NCI-H146 treated with DMSO at 0.1 percent for 48 hours (cell line): ENCODE measurements around the gene SLC8A3.

ENCODE experiments used
- DNase-seq: peaks from one replicate; lab custom pipeline; 2025; ENCODE audit not compliant: unreplicated experiment; lab: John Stamatoyannopoulos, UW

The SLC8A3 gene

DNA sequence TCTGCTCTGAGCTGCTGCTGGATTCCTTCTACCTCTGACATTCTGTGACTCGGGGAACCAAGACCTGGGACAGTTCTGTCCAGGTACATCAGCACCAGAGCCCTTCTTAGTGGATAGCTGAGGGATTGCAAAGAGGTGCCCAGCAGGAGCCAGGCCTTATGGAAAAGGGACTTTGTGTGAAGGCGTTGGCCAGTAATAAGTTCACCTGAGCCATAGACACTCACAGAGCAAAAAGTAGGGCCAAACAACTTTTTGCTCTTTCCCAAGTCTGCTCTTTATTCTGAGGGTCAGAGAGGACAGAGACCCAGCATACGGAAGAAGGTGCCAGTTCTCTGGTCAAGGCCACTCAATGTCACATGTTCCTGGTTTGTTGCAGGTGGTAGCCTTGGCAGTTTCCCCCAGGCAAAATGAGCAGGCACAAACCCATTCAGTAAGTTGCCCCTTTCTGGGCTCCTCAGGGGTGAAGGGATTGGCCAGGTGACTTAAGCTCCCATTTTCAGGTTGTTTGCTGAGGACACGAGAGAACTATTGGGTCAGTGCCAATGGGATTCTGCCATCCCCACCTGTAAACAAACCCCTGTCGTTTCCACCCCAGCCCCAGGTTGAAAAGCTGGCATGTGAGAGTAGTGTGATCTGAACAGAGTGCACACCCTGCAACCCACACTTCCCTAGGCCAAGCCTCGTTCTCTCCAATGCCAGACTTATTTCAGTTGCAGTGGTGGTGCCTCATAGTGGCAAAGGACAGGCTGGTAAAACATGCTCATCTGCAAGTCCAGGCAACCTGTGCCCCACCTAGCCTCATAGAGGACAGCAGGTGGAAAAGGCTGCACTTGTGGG is 159.2 kb downstream of the SLC8A3 start:
- no peak for DNase-seq

DNA sequence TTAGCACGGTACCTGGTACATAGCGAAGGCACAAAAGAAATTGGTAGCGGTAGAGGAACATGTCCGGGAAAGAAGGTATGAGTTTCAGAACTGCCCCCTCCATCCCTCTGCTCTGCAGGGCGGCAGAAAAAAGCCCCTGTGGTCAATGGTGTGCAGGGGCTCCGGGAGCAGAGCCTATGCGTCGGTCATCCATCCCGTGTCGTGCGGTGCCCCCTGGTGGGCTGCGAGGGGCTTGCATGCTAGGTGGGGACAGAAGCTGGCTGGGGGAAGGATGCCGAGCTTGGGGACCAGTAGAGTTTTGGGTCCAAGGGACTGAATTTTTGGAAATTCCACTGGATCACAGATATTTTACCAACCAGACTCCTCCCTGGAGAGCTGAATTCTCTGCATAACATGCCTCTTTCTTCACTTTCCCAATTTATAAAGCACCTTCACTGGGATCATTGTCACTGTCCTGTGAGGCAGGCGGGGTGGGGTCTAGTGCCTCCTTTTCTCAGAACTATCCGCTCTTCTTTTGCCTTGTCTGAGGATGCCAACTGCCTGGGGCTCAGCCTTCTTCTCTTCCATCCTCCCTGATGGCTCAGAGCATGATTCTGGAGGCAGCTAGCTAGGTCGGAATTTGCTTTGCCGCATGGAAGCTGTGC is 160.8 kb downstream of the SLC8A3 start:
- DNase-seq = no peak

DNA sequence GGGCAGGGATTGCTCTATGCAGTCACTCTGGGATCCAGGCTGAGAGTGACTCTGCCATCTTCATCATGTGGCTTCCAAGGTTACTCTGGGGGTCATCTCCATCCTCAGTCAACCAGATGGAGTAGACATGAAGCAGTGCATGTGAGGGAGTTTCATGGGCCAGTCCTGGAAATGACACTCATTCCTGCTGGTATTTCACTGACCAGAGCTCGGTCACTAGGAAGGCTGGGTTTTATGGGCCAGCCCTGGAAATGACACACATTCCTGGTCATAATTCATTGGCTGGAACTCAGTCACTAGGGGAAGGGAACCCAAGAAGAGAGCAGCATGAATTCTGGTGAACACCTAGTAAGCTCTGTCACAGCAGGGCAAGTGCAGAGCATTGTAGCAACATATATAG is 164.9 kb downstream of the SLC8A3 start:
- DNase-seq = no peak

DNA sequence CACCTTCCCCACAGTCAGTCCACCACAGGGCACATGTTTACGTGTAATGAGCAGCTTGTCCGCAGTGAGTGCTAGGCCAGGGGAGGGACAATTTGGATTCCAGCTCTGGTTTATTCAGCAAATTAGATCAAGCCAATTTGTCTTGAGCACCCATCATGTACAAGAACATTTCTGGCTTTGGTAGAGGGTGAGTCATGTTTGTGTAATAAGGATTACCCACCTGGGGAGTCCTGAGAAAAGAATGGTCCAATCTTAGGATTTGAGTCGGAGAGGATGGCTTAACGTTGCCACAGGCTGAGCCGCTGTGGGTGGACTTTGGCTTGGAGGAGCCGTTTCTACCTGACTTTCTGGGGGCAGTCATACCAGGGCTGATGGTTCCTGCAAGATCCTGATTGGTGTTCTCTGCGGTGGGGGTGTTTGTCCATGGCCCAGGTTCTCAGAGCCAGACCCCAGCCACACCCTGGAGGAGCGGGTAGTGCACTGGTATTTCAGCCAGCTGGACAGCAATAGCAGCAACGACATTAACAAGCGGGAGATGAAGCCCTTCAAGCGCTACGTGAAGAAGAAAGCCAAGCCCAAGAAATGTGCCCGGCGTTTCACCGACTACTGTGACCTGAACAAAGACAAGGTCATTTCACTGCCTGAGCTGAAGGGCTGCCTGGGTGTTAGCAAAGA is 165.8 kb downstream of the SLC8A3 start:
- DNase-seq = no peak

DNA sequence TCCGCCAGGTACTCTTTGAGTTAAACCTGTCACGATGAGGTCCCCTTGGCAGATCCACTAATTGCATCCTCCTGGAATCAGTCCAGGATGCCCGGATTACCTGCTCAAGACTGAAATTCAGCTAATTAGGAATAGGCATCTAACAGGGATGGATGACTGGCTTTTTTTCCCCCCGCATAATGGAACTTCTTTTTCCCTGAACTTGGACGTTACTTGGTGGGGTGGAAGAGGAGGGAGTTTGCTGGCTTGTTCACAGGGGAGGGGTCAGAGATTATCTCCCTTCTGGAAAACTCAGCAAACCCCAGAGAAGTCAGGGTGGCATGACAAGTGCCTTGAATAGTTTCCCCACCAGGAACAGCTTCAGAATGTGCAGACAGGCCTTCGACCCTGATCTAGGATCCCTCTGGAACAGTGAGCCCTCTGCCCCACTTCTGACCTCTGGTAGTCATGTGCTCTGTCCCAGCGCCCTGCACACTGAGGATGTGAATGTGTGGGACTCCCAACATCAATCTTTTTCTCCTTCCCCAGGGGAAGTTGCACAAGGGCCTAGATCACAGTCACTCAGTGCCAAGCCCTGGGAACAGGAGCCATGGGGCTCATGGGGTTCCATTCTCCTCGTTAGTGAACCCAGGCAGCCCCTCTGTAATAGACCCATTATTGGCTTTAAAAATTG is 167.1 kb downstream of the SLC8A3 start:
- no peak for DNase-seq

DNA sequence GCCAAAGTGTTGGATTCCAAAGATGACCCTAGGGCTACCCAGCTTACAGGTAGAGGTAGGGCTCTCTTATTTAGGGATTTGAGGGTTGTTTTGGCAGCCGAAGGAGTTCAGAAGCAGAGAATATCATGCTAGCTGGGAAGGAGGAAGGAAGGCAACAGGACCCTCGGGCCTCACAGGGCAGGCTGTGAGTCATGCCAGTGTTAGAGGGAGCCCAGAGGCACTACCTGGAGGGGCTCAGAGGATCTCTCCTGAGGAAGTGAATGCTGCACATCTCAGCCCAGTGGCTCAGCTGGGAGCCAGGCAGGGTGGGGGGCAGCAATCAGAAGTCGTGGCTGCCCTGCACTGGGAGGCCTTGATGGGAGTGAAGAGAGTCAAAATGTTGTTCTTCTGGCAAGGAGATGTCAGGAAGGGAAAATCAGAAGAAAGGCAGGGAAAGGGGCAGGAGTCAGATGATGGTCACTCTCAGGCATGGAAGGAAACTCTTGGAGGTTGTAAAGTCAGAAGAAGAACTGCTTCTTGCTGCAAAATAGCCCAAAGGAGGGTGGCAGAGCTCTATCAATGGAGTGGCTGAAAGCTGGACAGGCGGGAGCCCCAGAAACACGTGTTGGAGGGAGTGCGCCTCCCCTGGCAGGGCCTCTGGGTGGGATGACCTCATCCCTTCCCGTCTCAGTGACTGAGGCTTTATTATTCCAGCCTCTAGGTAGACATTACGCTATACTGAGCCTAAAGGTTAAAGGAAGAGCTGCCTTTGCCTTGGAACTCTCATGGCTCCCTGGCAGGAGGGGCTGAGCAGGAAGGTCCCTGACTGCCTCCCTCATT is 168.2 kb downstream of the SLC8A3 start:
- DNase-seq = no peak

DNA sequence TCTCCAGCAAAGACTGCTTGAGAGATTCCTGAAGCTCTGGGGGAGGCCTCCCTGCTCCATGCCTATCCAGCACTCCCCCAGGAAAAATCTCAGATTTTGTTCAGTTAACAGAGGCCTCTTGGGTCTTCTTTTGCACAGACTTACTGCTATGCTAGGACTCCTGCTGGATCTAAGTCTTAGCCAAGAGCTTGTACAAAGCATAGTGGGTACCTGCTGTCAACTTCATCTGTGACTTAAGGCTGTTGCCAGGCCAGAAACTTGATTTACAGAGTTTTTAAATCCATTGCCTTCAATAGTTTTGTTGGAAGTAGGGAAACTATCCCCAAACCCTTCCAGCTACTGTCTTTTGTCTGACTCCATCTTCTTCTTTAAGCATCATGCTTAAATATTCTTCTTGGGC is 169.1 kb downstream of the SLC8A3 start:
- DNase-seq = no peak

DNA sequence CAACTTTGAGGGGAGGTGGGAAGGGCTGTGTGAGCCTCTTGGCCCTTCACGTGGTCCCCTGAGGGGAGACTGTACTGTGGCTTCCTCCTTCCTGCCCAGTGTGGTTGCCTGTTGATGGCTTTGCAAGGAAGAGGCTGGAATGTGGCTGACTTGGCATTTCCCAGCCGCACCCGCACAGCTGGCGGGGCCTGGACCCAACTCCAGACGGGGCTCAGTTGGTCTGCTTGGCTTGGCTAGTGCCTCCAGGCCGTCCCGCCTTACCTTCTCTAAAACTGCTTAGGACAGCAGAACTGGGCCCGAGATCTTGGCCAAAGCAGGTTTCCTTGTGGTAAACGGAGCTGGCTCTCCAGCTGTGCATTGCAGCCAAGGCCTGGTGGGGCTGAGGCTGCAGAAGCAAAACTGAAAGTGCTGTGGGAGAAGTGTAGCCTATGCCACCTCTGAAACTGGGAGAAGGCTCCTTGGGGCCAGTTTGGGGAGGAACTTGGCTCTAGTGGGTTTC is 170.0 kb downstream of the SLC8A3 start:
- no peak for DNase-seq

DNA sequence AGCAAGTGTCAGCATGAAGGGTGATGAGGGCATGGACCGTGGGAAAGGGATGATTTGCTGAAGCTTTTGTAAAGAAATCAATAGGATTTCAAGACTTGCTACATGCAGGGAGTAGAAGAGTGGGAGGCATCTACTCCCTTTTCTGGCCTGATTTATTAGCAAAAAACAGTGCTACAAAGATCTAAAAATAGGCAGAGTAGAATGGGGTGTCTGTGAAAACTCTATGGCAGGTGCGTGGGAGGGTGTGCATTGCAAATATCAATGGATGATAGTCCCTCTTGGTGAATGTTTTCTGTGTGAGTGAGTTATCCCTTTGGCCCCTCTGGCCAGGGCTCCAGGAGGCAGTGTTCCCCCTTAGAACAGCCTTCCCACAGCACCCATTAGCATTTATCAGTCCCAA is 170.5 kb downstream of the SLC8A3 start:
- DNase-seq = no peak

DNA sequence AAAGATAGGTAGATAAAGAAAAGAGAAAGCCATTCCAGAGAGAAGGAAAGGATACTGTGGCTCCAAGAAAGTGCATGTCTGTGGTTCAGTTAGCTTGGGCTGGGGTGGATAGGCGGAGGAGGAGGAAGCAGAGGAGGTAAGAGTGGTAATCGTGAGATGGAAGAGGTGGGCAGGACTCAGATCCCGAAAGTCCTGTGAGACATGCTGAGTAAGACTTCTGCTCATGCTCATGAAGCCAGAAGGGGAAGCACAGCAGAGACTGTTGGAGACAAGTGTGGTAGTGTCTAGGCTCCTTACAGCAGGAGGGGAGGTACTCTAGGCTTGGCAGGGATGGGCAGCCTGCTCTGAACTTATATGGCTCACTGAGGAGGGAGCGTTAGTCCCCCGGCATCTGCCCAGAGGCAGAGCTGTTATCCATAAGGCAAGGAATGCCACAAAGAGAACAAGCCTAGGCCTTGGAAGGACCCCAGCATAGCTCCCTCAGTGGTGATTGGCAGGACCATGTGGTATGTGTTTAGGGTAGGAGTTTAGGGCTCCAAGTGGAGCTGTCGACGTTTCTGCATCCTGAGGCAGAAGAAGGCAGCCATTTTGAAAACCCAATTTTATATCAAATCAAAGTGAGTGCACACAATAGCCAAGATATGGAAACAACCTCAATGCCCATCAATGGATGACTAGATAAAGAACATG is 174.2 kb downstream of the SLC8A3 start:
- no peak for DNase-seq

DNA sequence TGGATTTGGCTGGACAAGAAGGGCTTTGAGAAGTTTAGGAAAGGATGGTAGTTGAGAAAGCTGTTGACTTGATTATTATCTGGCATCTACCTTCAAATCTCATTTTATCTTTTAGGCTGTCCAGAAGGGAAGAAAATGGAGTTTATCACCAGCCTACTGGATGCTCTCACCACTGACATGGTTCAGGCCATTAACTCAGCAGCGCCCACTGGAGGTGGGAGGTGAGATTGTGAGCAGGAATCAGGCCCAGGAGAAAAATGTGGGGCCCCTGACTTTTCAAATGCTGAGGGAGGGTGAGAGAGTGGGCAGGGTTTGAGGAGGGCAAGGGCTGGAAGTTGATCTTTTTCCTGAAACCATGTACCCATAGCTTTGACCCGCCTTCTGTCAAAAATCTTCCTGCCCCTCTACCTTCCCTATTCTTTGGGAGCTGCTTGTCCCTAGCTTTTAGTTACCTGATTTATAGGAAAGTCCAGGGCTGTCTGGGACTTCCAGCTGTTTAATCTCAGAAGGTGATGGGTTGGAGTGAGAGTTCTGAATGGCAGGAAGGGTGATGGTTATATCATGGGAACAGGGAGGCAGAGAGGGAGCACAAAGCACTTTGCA is 175.4 kb downstream of the SLC8A3 start:
- DNase-seq = no peak

DNA sequence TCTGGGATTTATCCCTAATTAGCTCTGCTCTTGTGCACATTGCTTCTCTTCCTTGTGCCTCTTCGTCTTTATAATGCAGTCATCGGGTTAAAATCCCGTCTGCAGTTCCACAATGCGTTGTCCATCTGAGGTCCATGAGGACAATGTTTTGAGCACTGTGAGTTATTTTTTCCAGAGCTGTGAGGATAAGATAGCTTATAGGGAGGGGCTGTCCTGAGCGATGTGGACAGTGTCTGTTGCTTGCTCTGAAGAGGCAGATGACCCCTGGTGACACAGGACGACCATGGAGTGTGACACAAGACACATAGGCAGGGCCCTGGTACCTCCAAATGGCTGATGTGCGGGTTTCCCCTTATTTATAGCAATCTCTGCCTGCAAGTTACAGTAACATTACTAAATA is 177.0 kb downstream of the SLC8A3 start:
- no peak for DNase-seq

DNA sequence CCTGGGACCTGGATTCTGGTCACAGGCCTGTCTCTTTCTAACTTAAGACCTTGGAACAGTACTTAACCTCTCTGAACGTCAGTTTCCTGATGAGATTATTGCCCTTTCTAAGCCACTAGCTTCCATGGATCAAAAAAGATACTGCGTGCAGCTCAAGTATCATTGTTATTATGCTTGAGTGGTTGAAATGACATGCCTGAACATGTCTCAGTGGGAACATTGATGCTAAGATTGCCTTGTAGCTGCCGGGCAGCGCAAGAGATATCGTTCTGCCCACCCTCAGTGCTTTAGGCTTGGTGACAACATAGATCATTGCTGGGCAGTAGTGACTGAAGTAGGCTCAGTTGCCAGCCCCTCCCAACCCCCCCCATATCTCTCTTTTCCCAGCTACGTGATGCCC is 177.7 kb downstream of the SLC8A3 start:
- DNase-seq = no peak

DNA sequence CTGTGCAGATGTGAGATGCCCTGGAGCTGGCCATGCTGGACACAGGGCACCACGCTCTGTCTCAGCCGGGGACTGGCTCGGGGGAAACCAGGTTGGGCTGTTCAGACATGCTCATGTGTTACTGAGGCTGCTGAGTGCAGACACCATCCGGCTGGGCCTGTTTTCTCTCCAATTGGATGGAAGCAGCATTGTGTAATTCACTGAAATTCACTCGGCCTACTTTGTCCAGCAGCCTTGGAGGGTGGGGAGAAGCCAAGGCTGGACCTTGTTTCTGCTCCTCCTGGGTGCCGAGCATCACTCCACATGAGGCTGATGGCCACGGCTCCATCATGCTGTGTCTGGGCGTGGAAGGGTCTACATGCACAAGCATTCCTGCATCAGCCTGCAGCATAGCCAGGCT is 178.8 kb downstream of the SLC8A3 start:
- no peak for DNase-seq

DNA sequence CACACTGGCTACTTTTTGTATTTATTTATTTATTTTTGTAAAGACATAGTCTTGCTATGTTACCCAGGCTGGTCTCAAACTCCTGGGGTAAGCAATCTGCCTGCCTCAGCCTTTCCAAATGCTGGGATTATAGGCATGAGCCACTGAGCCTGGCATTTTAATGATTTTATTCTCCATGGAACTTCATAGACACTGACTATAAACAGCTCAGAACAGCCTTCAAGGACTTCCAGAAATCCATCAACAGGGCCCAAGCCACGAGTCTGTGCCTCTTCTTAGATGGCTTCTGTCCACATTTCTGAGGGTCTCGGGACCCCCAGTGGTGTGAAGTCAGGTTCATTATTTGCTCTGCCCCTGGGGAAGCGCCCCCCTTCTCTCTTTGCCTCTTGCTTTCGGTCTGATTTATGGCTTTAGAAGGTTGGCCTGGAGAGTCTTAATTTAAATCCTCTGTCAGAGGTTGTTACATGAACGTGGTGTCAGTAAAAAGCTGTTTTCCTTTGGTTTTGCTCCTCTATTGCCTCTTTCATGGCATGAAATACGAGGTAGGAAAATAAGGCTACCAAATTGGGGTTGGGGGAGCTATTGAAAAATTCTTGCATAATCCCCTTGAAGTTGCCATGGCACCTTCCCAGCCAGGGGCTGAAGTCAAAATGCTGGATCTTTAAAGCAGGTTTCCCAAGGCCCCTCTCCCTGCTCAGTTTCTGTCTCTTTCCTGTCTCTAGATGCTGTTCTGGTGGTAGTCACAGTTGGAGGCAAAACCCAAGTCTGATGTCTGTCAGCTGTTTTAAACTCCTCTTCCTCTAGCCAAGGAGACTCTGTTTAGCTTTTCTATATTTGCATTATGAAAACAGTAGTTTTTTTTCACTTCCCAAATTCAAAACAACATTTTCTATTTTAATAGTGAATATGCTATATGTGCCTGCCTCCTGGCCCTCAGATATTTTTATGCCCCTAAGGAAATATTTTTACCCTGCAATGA is 180.2 kb downstream of the SLC8A3 start:
- DNase-seq = no peak

DNA sequence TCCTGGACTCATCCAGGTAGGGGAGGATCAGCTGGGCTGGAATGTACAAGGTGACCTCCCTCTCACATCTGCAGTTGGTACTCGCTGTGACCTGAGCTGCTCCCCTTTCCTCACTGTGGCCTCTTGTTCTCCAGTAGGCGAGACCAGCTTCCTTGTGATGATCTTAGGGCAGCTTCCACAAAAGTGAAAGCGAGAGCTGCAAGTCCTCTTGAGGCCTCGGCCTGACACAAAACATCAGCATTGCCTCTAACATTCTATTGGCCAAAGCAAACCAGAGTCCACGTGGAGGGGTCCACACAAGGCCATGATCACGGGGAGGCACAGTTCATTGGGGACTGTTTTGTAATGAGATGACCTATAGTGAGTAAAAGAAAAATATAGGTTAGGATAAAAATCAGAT is 182.1 kb downstream of the SLC8A3 start:
- DNase-seq = no peak

DNA sequence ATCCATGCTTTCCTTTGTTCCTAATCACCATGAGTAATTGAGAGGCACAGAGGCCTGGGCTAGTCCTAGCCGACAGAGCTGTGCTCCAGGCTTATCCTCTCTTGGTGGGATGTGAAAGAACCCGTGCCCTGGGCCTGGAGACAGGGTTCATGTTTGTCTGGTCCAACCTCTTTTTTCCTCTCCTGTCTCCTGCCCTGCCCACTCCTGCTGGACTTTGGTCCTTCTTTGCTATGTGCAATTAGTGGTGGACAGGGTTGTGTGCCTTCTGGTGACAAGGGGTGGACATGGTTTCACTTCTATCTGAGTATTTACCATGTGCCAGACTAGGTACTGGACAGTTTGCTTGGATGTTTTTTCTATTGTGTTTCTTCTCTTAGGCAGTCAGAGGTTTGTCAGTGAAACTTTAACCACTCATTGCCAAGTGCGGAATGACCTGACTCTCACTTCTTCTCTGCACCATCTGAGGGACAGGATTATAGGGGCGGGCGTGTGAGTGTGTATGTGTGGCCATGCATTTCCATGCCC is 183.4 kb downstream of the SLC8A3 start:
- no peak for DNase-seq

DNA sequence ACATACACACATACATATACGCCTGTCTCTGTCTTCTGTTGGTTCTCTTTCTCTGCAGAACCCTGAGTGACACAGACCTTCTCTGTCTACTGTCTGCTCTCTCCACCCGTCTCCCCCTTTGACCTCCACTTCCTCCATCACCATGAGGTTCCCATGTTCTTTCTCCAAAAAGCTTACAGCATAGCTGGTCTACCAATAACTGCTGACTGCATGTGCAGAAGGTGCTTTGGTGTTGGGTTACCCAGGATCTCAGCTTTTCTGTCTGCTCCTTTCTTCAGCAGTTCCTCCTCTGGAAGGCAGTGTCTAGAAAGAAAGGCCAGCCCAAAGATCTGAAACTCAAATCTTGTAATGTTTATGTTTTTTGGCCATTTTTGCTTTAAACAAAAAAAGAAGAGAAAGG is 184.0 kb downstream of the SLC8A3 start:
- DNase-seq = no peak
